NCI-H526 (cell line): Measurements from ENCODE around the gene C22orf23.
A peak's percentile ranks its signal among the peaks of the same experiment; 100 is the strongest.

ENCODE experiments used
- DNase-seq, 2 experiments: peaks; one replicate each; lab custom pipeline; 2025; lab: John Stamatoyannopoulos, UW

Gene C22orf23

GRCh38 chr22:37925767-37926166 lies 27.6 kb downstream of the C22orf23 start:
- DNase-seq, result no peak

DNA sequence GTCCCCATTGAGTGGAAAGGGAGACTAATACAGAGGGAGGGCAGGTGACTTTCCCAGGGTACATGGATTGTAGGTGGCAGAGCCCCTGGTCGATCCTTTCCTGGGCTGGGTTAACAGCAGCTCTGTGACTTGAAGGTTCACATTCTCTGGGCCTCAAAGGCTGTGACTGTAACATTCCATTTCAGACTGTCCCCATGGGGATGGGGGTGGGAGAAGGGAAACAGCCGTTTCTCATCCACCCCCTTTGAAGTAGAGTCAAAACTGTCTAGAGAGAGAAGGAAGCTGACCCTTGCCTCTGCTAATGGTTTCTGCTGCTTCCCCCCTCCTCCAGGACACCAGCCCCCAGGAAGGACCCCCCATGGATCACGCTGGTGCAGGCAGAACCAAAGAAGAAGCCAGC lies 28.1 kb downstream of the C22orf23 start:
- no peak for DNase-seq

DNA sequence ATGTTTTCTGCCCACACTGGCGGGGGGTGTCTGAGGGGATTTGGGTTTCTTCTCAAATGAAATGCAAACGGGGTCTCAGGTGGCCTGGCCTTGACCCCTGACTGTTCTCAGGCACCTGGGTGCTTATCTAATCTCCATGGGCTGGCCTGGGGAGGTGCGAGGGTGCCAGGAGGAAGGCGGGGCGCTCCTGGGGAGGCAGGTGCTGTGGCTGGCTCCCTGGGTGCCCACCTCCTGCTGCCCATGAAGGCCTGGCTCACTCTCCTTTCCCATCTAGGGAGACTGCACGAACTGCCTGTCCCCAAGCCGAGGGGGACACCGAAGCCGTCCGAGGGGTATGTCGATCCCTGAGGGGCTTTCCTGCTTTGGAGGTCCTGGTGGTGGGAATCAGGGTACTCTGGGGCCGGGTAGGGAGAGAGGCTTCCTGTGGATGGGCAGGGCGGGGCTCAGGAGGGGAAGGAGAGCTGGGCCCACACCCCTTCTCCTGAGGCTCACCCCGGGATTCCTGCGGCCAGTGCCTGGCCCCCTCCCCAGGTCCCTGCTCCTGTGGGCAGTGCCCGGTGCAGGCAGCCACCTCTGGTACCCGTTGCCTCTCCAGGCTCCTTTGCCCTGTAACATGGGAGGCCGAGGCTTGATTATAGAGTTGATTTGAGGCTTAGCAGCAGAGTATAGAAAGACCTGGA lies 28.9 kb downstream of the C22orf23 start:
- DNase-seq, result no peak

GRCh38 chr22:37923927-37924326 lies 29.5 kb downstream of the C22orf23 start:
- DNase-seq, result no peak

DNA sequence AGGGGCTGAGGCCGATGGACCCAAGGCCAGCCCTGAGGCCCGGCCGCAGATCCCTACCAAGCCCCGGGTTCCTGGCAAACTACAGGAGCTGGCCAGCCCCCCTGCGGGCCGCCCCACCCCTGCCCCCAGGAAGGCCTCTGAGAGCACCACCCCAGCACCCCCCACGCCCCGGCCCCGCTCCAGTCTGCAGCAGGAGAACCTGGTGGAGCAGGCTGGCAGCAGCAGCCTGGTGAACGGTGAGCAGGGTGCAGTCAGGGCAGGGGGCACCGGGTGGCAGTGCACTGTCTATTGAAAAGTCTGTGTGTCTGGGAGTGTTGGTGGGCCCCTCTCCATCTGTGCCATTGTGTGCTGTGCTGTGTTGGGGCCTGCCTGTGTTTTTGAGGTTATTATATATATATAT lies 31.2 kb downstream of the C22orf23 start:
- DNase-seq, result no peak

- no peak for DNase-seq
Measured at GRCh38 chr22:37920126-37920525, 33.3 kb downstream of the C22orf23 start.

- DNase-seq, result no peak
Measured at GRCh38 chr22:37918580-37919270, 34.7 kb downstream of the C22orf23 start.

- no peak for DNase-seq
Measured at GRCh38 chr22:37917874-37918548, 35.4 kb downstream of the C22orf23 start.

DNA sequence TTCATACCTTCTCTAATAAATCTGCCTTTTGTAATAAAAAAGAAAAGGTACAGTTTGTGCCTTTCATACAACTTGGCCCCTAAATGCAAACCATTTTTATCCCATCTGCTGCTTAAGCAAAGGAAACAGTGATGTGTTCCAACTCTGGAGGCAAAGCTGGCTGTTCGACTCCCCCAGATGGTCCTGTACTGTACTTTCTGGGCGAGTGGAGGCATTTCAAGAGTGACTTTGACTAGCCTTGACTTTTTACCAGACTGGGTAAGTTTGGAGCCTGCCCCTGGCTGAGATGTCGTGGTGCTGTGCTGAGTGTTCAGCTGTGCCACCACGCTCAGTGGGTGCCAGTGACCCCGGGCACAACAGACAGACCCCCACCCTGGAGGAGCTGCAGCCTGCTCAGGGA lies 37.1 kb downstream of the C22orf23 start:
- no peak for DNase-seq

DNA sequence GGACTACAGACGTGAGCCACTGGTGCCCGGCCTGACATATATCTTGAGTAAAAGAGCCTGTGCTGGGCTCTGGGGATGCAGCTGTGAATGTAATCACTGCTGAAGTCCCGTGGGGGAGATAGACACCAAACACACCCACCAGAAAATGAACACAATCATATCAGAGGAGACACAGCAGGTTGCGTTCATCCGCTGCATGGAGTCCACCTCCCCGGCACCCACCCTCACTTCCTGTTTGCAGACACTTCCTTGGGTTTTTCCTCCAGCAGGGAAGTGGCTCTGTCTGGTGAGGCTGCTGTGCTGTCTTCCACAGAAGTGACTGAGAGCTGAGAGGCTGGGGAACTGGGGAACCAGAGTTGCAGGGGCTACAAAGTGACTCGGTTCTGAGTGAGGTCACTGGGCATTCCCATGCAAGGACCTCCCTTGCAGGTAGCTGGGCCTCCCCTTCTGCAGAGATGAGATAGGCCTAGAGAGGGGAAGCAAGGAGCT lies 40.1 kb downstream of the C22orf23 start:
- DNase-seq, result no peak

GRCh38 chr22:37912171-37912570 lies 41.2 kb downstream of the C22orf23 start:
- no peak for DNase-seq

DNA sequence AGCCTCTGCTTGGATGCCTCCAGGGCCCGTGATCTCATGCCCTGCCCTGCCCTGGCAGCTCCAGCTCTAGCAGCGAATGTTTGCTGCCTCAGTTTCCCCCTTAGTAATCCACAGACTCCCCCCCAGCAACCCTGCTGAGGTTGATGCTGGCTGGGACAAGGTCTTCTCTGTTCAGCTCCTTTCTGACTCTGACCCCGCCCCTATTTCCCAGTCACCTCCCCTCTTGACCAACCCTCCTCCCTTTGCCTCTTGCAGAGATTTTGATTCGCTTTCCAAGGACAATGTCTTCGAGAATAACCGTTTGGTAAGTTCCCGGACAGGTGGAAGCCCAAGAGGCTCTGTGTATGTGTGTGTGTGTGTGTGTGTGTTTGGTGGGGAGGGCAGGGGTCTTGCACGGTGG lies 41.7 kb downstream of the C22orf23 start:
- DNase-seq, result no peak

- no peak for DNase-seq
Measured at GRCh38 chr22:37910890-37911672, 42.3 kb downstream of the C22orf23 start.

- DNase-seq, result no peak
Measured at GRCh38 chr22:37909766-37910165, 43.6 kb downstream of the C22orf23 start.

DNA sequence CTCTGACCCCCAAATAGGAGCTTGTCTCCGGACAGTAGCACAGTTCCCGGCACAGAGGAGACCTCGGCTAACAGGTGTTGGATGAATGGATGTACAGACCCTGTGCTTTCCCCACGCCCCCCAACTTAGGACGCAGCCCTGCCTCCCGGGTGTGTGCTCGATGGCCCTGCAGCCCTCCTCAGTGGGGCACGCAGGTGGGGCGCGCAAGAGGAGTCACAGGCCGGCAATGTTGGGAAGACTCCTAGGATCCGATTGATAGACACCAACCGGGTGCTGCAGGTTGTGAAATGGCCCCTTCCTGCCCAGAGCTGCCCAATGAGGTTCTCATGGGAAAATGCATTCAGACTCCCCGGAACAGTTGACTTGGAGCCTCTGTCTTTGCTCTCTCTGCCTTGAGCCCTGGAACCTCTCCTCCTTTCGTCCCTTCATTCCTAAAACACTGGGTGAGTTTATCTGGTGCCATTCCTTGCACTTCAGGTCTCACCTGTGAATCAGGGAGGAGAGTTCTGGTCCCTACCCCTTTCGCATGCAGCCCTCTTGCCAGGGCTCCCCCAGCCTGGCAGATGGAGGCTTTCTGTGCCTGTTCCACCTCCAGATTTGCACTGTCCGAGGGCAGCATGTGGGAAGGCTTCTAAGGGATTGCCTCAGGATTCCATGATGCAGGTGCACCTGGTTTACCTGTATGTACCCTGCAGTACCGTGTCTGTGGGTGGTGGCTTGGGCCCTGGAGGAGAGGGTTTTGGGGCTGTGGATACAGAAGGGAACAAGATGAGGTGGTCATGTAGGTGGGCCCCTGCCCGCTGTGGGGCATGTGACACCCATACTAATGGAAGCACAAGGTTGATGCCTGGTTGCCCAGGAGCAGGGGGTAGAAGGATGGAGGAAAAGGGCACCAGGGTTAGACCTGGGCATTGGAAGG lies 46.1 kb downstream of the C22orf23 start:
- peak in 1 of 2 experiments; percentile 23 for DNase-seq

GRCh38 chr22:37906364-37907008 lies 46.9 kb downstream of the C22orf23 start:
- peak in 1 of 2 experiments; percentile 34 for DNase-seq

GRCh38 chr22:37905534-37906363 lies 47.7 kb downstream of the C22orf23 start, which contains the start of gene MICALL1:
Gene MICALL1 (plus strand): TSS chr22:37906297. CDS start chr22:37906423, 126 bp downstream.
- DNase-seq, result peak in 1 of 2 experiments; percentile 74

DNA sequence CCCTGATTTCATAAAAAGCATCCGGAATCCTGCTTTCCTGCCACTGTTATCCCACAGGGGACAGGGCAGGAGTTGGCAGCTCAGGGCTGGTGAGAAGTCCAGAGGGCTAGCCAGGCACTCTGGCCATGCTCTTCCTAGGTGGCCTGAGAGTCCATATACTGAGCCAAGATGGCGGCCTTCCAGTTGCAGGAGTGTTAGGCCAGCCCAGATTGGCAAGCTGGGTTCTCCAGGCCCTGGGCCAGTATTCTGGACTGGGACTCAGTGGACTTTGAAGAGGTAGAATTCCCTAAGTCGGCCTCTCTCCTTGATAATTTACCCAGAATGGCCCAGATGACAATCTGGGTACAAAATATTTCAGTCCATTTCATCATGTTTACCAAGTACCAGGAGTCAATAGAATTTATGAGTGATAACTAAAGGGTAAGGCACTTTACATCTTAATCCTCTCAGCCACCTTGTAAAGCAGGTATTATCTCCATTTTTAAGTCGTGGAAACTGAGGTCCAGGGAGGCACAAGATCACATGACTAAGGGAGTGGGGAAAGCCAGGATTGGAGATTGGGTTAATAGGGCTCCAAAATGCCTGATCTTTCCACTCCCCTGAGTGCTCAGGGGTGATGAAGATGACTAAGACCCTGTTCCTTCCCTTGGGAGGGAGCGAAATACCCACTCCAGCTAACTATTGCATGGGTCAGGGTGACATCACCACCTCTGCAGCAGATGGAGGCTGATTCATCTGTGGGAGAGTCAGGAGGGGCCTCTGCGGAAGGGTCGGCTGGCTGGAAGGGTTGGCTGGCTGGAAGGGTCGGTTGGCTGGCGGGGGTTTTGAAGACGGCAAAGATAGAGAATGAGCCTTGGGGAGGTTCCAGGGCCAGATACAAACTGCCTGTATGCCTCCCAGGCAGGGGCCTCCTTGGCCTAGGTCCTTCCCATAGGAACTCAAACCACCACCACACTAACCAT lies 48.5 kb downstream of the C22orf23 start:
- no peak for DNase-seq
